ENCODE results near the gene KCTD16.

KCTD16 gene

GRCh38 chr5:144522698-144523097 is 352.0 kb downstream of the KCTD16 start:
- no peak for TF ChIP-seq CTCF (IDR thresholded peaks at IDR 0.05; ENCODE audit: borderline replicate concordance, insufficient read depth, low read depth, low read length)
- no peak overlapping the region for H3K4me3 ChIP-seq (ENCODE audit: low read depth, low read length)

- TF ChIP-seq CTCF (IDR thresholded peaks at IDR 0.05; ENCODE audit: borderline replicate concordance, insufficient read depth, low read depth, low read length): no peak
- no peak overlapping the region for H3K4me3 ChIP-seq (ENCODE audit: low read depth, low read length)
These were observed 354.3 kb downstream of the KCTD16 start for GRCh38 chr5:144525000-144525399.

GRCh38 chr5:144531188-144531587 is 360.5 kb downstream of the KCTD16 start:
- no peak for TF ChIP-seq CTCF (IDR thresholded peaks at IDR 0.05; ENCODE audit: borderline replicate concordance, insufficient read depth, low read depth, low read length)

More at GRCh38 chr5:144531188-144531587, 360.5 kb downstream of the KCTD16 start:
- no peak overlapping the region for H3K4me3 ChIP-seq (ENCODE audit: low read depth, low read length)

All from GM12875 (cell line).